ENCODE results near the gene CXorf58.

Gene CXorf58

DNA sequence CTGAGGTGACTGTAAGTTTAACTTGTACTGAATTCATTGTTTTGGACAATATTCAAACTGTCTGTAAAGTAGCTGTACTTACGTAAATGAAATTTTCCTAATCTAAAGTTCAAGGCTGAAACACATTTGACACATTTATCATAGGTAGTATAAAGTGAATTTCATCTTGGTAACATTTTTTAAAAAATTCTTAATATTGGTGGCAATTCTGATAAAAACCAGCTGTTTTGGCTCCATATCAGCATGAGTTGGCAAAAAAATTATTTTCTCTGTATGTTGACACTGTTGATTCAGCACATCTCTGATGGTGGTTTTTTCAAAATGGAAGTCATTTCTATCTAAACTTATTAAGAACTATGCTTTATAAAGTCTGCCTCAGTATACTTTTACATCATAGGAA is 30.9 kb downstream of the CXorf58 start:
- Histone ChIP-seq H3K4me2 (ENCODE audit: low read depth, low read length, poor library complexity, severe bottlenecking) (no peak overlapping the region), H3K9ac (ENCODE audit: low read depth, low read length, poor library complexity, severe bottlenecking) (no peak overlapping the region), H2AFZ (ENCODE audit: low read length) (no peak overlapping the region), H3K36me3 (ENCODE audit: insufficient read depth, low read length) (no peaks in the 10 kb centered on the region), H3F3A (ENCODE audit: low read depth) (no peaks in the 10 kb centered on the region), H3K4me3 (ENCODE audit: low read length, poor library complexity, severe bottlenecking) (no peak overlapping the region), H3K27me3 (ENCODE audit: insufficient read depth, low read length, poor library complexity, severe bottlenecking) (no peaks in the 10 kb centered on the region), H3K9me2 (replicated peaks; ENCODE audit: low read depth, low read length) (no peaks in the 10 kb centered on the region), H3K4me1 (ENCODE audit: insufficient read depth, low read length, poor library complexity, severe bottlenecking) (no peaks in the 10 kb centered on the region), H4K20me1 (ENCODE audit: insufficient read depth, low read length, poor library complexity, severe bottlenecking) (no peaks in the 10 kb centered on the region), H3K9me3 (ENCODE audit: insufficient read depth, low read depth, low read length) (no peaks in the 10 kb centered on the region), H3K79me2 (ENCODE audit: insufficient read depth, low read length) (no peaks in the 10 kb centered on the region)
- TF ChIP-seq EZH2phosphoT487 (IDR thresholded peaks at IDR 0.05; ENCODE audit: borderline replicate concordance) = no peak
- TF ChIP-seq, protein P1, sequence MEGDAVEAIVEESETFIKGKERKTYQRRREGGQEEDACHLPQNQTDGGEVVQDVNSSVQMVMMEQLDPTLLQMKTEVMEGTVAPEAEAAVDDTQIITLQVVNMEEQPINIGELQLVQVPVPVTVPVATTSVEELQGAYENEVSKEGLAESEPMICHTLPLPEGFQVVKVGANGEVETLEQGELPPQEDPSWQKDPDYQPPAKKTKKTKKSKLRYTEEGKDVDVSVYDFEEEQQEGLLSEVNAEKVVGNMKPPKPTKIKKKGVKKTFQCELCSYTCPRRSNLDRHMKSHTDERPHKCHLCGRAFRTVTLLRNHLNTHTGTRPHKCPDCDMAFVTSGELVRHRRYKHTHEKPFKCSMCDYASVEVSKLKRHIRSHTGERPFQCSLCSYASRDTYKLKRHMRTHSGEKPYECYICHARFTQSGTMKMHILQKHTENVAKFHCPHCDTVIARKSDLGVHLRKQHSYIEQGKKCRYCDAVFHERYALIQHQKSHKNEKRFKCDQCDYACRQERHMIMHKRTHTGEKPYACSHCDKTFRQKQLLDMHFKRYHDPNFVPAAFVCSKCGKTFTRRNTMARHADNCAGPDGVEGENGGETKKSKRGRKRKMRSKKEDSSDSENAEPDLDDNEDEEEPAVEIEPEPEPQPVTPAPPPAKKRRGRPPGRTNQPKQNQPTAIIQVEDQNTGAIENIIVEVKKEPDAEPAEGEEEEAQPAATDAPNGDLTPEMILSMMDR (conservative IDR thresholded peaks at IDR 0.05; ENCODE audit: low read length) = no peak

DNA sequence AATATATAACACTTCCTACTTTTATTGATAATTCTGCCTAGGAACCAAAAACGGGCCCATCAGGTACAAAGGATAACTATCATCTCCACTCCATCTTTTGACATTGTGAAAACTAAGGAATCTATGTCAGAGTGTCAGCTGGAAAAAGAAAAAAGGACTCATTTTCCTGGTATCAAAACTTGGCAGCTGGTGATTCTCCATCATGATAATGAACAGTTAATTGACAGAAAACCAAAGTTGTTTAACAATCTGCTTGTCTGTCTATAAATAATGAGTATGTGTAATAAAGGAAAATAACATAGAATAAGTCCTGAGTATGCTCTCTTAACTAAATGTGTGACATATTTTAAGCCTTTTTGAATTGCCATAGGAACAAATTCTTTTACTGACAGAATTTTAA is 31.4 kb downstream of the CXorf58 start:
- Histone ChIP-seq H4K20me1 (ENCODE audit: insufficient read depth, low read length, poor library complexity, severe bottlenecking) (no peaks in the 10 kb centered on the region), H3K27me3 (ENCODE audit: insufficient read depth, low read length, poor library complexity, severe bottlenecking) (no peaks in the 10 kb centered on the region), H3K36me3 (ENCODE audit: insufficient read depth, low read length) (no peaks in the 10 kb centered on the region), H3K9me2 (replicated peaks; ENCODE audit: low read depth, low read length) (no peaks in the 10 kb centered on the region), H3K9ac (ENCODE audit: low read depth, low read length, poor library complexity, severe bottlenecking) (no peak overlapping the region), H3K4me3 (ENCODE audit: low read length, poor library complexity, severe bottlenecking) (no peak overlapping the region), H2AFZ (ENCODE audit: low read length) (no peak overlapping the region), H3K9me3 (ENCODE audit: insufficient read depth, low read depth, low read length) (no peaks in the 10 kb centered on the region), H3K4me2 (ENCODE audit: low read depth, low read length, poor library complexity, severe bottlenecking) (no peak overlapping the region), H3K79me2 (ENCODE audit: insufficient read depth, low read length) (no peaks in the 10 kb centered on the region), H3F3A (ENCODE audit: low read depth) (no peaks in the 10 kb centered on the region), H3K4me1 (ENCODE audit: insufficient read depth, low read length, poor library complexity, severe bottlenecking) (no peaks in the 10 kb centered on the region)
- TF ChIP-seq EZH2phosphoT487 (IDR thresholded peaks at IDR 0.05; ENCODE audit: borderline replicate concordance) = no peak
- TF ChIP-seq, protein P1 (conservative IDR thresholded peaks at IDR 0.05; ENCODE audit: low read length) = no peak

DNA sequence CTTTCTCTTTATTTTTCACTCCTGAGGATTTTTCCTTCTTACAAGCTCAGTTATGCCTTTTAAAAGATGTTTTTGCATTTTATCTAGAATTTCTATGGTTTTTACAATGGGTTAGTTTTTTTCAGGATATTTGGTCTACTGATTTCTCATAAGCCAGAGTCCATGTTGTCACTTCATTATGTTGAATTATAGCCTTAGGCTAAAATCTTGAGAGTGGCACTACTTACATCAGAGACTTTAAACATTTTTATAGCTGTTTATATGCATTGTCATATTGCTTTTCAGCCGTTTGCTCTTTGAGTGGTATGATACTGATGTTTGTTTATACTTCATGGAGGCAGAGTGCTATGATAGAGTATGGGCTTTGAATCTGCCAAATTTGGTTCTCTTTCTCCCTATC is 36.4 kb downstream of the CXorf58 start:
- Histone ChIP-seq H3K9me3 (ENCODE audit: insufficient read depth, low read depth, low read length) (no peaks in the 10 kb centered on the region), H3K36me3 (ENCODE audit: insufficient read depth, low read length) (no peaks in the 10 kb centered on the region), H3K4me1 (ENCODE audit: insufficient read depth, low read length, poor library complexity, severe bottlenecking) (no peaks in the 10 kb centered on the region), H3K4me3 (ENCODE audit: low read length, poor library complexity, severe bottlenecking) (no peak overlapping the region), H2AFZ (ENCODE audit: low read length) (no peak overlapping the region), H3F3A (ENCODE audit: low read depth) (no peaks in the 10 kb centered on the region), H3K9me2 (replicated peaks; ENCODE audit: low read depth, low read length) (no peaks in the 10 kb centered on the region), H3K27me3 (ENCODE audit: insufficient read depth, low read length, poor library complexity, severe bottlenecking) (no peaks in the 10 kb centered on the region), H3K79me2 (ENCODE audit: insufficient read depth, low read length) (no peaks in the 10 kb centered on the region), H3K4me2 (ENCODE audit: low read depth, low read length, poor library complexity, severe bottlenecking) (no peak overlapping the region), H3K9ac (ENCODE audit: low read depth, low read length, poor library complexity, severe bottlenecking) (no peak overlapping the region), H4K20me1 (ENCODE audit: insufficient read depth, low read length, poor library complexity, severe bottlenecking) (no peaks in the 10 kb centered on the region)
- TF ChIP-seq, protein P1 (conservative IDR thresholded peaks at IDR 0.05; ENCODE audit: low read length) = no peak
- TF ChIP-seq EZH2phosphoT487 (IDR thresholded peaks at IDR 0.05; ENCODE audit: borderline replicate concordance) = no peak
